ENCODE results near the gene NPAS2.

Gene NPAS2

DNA sequence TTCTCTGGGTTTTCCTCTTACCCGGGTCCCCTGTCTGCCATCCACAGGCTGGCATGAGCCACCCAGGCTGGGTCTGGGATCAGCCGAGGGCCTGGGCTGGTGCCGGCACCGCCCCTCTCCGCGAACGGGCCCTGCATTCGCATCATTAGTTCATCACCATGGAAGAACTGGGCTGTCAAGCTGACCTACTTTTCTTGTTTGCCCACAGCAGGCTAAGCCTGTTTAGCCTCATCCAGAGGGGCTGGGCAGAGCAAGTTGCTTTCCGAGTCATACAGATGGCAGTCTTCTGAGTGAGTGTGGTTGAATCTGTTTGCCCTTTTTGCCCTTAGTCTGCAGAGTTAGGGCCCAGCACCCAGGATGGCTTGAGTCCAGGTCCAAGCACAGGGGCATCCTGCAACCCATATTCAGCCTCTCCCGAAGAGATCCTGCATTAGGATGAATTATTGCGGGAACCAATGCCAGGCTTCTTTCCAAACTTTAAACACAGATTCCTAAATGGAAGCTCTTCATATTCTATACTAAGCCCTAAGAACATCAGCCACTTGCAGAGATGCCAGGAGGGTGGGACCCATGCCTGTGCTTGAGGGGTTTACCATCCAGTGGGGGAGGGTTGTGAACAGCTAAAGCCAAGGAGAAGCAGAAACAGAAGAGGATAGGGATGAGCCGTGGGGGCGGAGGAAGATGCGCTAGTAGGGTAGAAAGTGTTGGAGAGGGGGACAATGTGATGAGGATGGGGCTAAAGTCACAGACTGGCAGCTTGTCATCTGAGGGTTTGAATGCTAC lies 68.0 kb downstream of the NPAS2 start:
- no peak for DNase-seq

DNA sequence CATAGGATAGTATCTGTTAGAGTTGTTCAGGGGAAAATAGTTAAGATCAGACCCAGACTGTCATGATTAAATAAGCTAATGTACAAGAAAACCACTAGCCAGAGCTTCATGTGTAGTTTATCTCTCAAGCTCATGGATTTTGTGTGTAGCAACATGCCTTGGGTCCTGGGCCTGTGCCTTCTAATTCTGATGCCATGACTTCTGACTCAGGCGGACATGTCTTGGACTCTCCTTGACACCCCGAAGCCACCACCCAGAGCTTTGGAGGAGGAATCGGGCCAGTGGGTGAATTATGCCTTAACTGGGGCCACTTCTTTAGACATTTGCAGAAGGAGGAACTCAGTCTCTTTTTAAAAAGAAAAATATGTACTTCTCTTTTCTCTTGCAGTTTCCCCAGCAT lies 68.7 kb downstream of the NPAS2 start:
- DNase-seq, result no peak

DNA sequence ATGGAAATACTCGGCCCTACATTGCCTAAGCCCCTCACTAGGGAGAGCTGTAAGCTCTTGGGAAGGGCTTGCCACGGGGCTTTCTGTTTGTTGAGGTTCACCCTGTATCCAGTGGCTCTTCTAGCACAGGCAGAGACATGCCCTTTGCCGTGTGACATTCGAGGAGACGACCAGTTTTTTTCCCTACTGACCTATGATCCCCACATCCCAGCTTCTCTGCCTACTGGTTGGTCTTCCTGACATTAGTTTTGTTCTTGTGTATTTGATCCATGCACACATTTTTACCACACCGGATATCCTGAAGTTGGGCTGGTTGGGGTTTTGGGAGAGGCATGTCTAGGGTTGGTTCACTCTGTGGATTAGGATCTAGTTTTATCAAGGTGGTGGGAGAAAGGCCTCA lies 69.3 kb downstream of the NPAS2 start:
- no peak for DNase-seq

DNA sequence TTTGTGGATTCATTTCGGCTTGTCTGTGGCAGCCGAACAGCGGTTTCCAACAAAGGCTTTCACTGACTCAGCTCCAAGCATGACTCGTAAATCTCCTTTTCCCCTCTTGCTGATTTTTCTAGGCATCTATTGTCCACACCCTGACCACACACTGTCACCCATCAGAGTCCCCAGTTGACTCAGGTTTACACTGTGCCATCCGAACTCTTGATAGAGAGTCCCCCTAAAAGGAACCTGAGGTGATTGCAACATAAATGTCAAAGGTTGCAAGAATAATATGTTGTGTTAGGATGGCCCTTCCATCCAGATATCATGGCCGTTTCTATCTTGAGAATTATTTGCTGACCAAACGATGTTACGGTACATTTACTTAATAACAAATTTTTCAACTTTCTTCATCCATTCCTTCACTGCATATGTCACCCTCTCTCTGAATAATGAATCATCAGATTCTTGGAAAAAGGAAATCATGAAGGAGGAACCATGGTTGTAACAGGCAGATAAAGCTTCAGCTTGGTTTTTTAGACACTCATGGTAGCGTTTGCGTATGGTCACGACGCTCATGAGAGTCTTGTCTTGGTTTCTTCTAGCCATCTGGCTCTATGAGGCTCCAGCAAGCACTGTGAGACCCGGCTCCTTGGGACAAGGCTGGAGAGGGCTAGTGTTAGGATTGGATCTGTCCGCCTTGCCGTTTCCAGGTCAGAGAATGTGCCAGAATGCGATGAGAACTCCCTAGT lies 72.1 kb downstream of the NPAS2 start:
- no peak for DNase-seq

DNA sequence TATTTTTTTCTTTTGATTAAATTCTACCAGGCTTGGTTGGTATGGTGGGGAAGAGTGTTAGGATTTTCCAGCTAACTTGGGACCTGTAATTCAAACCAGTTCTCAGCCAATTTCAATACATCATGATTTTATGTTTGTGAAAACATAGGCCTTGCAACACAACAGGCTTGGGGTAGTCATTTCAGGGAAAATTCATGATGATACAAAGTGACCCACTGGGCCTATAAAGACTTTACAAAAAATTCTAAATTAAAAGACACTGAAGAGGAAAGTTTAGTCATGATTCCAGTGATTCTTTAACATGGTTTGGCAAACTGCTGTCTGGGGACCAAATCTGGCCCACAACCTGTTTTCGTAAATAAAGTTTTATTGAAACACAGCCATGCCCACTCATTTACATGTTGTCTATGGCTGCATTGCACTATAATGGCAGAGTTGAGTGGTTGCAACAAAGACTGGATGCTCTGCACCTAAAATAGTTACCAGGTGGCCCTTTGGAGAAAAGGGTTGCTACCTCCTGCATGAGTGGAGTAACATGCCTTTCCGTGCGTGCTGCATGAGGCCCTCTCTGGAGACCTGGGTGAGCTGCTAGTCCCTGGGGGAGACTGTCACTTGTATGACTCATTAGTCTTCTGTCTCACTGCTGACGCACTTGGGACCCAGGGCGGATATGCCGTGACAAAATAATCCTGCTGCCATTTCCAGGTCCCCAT lies 73.6 kb downstream of the NPAS2 start:
- no peak for DNase-seq

DNA sequence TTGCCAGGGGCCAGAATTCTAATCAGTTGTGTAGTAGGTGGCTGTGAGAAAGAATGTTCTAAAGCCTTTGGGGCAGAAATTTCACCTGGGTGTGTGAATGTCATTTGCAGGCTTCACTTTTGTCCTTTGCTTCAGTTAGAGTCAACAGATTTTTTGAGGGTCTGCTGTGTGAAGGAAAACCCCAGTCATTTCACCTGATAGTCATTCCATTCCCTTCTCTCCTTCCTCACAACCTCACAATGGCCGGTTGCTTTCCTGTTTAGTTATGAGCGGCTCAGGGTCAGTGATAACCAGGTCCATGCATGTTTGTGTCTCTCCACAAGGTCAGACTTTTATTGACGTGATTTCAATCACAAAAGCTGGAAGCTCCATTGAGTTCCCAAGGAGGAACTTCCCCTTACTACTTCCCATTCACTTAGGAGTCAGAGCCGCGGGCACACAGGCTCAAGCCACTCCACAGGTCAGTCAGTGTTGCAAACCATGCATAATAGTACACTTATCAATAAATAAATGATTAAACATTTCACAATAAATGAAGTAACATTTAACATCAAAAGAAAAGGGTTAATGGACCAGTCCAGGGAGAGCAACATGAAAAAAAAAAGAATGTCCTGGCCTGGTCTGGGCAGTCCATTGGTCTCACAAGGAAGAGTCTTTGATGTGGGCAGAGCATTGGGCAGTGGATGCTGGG lies 74.3 kb downstream of the NPAS2 start:
- no peak for DNase-seq

DNA sequence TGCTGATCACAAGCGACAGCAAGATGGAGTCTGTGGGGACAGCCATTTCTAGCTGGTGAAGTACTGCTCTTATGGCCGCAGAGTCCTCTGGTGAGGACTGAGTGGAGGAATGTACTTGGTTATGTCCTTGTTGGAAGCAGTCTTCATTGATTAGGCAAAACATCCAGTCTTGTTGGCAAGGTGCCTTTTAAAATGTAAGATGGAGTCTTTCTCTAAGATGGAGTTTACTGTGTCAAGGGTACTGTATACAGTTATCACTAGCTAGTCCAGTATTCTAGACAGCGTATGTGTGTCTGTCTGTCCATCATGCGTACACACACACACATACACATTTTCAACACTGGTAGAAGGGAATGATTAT lies 74.8 kb downstream of the NPAS2 start:
- DNase-seq, result no peak

DNA sequence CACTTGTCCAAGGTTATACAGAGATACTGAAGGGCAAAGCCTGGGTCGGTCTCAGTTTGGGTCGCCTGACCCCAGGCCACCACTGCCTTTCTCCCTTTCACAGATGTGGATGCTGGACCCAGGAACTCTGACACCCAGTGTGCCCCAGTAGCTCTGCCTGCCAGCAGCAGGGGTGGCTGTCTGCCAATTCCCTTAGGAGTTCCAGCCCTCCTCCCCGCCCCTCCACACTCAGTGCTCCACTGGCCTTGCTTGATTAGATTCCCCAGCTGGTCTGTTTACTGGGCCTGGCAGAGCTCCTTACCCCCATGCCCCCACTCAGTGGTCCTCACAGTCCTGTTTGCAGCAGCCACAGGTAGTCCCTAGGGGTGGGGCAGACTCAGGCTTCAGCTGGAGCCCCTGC lies 75.5 kb downstream of the NPAS2 start:
- DNase-seq, result no peak

DNA sequence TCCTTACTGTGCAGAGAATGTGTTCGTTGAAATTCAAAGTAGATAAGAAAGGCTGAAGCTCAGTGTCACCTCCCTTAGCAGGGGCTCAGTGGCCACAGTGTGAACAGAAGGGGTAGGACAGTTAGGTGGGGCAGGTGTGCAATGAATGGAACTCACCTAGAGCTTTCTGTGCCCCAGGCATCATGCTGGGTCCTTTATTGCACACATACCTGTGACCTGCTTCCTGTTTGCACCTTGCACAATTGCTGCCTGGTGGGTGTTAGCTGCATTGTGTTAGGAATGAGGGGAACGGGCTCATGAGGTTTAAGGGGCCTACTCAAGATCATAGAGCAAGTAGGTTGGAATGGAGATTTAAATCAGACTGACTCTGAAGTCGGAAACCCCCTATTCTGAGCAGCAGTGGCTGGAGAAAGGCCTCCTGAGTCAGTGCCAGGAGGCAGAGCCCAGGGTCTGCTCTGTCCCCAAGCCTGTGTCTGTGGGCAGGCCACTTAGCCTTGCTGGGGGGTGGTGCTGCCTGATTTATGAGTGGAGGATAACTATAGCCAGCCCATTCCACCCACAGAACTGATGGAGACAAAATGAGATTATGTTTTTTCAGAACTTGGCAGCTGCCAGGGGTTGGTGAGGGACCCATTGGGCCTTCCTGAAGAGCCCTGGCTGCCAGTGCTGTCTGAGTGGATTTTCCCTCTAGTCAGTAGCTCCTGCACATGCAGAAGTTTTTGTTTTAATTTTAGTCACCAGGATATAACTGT lies 76.2 kb downstream of the NPAS2 start:
- no peak for DNase-seq

DNA sequence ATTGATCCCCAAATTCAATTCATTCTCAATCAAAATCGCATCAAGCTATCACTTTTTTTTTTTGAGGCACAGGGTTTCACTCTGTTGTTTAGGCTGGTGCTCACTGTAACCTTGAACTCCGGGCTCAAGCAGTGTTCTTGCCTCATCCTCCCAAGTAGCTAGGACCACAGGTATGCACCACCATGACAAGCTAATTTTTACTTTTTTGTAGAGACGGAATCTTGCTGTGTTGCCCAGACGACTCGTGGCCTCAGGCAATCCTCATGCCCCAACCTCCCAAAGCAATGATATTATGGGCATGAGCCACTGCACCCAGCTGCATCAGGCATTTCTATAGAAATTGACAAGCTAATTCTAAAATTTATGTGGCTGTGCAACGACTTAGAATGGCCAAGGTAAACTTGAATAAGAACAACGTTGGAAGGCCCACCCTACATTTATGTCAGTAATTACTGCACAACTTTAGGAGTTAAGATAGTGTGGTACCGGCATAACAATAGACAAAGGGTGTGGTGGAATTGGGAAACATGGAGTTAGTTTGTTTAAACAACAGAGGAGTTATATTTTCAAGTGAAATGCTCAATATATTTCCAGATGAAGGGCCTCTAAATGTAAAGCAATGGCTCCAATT lies 78.2 kb downstream of the NPAS2 start:
- DNase-seq, result no peak

DNA sequence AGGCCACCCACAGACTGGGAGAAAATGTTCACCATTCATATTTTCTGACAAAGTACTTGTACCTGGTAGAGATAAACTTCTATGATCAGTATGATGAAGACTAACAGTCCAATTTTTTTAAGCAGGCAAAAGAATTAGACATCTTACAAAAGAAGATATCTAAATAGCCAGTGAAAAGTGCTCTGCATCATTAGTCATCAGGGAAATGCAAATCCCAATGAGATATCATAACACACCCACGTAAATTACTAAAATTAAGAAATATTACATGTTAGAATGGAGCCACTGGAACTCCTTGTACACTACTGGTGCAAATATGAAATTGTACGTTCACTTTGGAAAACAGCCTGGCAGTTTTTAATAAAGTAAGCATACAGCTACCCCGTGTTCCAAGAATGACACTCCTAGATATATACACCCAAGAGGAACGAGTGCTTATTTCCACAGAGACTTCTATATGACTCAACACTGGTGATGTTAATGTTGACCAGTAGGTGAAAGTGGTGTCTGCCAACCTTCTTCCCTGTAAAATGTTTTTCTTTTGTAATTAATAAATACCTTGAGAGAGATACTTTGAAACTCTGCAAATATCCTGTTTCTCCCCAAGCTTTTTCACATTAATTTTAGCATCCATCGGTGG lies 80.3 kb downstream of the NPAS2 start:
- no peak for DNase-seq

DNA sequence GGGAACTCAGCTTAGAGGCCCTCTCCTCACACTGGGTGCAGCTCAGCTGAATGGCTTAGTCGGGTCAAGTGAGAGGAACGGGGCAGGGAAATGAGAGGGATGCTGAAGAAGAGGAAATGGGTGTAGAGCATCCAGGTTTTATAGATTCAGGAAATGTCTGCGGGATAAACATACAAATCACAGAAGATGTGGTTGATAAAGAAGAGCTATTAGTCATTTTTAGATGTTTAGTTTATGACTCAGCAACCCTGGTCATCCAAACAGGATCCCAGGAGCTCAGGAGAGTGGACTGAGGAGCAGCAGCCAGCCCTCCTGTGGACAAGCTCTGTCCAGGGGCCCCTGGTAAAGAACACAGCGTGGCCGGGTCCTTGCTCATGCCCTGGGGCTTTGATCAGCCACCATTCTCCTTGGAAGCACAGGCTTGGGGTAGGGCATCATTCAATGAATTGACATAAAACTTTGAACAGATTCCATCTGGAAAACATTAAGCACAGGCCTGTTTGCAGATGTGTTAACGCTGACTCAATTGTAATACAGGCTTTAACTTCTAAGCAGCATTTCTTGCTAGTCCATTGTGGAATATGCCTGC lies 83.0 kb downstream of the NPAS2 start:
- no peak for DNase-seq

DNA sequence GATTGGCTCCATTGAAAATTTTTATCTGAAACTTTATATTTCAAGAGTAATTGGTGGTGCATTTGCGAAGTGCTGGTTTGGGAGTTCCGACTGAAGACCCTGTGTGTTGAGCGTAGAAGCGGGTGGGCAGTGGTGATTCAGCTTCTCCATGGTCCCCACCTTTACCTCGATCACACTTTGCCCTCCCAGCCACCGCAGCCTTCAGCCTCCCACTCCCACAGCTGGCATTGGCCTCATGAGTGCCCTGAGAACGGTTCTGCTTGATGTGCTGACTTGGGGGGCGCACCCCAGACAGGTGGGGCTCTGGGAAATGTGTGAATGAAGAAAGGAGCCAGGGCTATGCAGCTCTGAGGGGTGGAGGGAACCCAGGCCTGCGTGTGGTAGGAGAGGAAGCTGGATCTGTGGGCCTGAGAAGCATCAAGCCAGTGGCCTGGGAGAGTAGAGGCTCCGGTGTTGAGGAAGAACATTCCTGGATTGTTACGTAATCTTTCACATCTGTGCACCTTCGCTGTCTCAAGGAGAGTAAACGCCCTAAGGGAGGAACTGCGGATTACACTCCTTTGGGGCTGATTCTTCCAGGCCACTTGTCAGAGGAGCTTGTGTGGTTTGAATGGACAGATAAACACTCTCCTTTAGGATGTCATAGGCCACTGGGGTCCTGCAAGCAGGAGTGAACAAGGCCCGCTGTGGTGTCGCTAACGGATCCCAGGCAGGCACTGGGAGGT lies 83.8 kb downstream of the NPAS2 start:
- no peak for DNase-seq

DNA sequence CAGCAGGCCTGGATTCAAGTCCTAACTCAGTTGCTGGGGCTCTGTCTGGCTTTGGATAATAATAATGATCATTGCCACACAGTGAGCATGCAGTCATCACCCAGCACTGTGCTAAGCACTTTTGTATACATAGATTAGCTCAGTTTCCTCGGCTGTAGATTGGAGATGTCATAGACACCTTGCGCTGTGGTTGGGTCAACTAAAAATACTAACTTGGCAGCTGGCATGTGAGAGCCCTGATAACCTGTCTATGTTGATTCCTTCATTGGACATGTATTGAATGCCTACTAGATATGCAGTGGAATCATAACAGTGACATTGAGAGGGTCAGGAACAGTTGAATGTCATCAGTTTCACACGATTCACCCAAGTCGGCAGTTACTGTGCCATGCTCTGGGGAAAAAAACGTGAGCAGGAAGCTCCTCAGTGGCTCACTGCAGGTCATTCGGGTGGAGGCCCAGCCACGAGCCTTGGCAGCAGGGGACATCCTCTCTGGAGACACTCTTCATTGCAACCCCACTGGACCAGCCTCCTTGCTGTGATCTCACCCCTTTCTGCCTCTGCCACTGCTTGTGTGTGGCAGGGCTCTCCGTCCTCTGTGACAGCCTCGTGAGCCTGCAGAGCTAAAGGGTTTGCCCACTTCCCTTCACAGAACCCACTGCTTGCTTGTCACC lies 85.3 kb downstream of the NPAS2 start:
- DNase-seq, result no peak

DNA sequence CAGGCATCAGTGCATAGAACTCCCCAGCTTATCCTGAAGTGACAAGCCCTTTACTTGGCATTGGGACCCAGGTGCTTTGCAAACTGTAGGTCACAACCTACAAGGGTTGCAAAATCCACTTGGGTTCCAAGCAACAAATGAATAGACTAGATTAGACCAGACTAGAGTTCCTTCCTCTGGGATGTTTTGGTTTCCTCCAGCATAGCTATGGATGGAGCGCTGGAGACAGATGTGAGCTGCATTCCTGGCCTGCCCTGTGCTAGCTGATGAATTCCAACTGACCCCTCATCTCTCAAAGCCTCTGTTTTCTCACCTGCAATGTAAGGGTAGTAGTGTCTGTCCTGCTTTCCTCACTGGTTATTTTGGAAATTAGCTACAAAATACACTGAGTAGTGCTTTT lies 86.2 kb downstream of the NPAS2 start:
- no peak for DNase-seq

DNA sequence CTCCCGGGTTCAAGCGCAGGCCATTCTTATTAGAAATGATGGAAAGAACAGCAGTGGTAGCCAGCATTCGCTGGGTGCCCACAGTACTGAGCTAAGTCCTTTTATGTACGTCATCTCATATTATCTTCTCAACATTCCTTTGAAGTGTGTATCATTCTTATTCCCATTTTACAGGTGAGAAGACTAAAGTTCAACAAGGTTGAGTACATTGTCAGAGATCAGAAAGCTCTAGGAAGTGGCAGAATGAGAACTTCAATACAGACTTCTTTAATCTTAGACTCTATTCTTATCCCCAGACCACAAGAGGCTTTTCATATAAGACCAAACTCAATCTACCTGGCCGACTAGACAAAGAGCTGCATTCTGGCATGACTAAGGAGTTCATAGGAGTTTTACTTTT lies 86.7 kb downstream of the NPAS2 start:
- DNase-seq, result no peak

DNA sequence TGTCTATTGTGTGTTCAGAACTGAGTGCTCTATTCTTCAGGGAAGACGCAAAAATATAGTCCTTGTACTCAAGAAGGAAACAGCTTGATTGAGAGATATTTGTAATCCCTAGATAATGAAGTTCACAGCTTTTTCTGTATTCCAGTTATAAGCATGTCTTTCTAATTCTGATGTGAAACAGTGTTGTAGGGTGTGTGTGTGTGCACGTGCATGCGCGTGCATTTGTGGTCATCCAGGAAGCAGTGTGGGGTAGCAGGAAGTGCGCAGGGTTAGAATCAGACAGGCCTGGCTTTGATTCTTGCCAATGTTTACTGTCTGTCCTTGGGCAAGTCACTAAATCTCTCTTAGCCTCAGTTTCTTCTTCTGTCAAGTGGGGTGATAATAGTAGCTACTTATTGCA lies 87.9 kb downstream of the NPAS2 start:
- no peak for DNase-seq

DNA sequence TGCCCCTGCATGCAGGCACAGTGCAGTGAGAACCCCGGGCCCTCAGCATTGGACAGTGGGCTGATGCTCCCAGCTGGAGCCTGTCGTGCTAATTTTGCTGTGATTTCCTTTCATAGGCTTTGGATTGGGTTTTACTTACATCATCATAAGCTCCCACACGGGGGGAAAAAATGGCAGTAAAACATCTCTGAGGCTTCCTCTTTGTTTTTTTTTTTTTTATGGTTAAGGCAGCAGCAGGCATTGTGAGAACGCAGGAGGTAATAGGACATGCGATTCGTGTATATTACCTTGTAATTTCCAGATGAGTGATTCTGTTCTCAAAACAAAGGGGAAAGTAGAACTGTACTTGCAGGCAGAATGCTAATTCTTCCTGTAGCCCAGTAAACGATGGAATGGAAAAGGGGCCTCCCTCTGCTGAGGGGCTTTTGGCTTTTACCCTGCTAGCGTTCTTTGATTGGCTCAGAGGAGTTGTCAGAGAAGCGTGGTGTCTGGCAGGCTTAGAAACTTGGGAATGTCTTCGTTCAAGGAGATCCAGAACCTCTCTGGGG lies 89.7 kb downstream of the NPAS2 start:
- DNase-seq, result no peak

DNA sequence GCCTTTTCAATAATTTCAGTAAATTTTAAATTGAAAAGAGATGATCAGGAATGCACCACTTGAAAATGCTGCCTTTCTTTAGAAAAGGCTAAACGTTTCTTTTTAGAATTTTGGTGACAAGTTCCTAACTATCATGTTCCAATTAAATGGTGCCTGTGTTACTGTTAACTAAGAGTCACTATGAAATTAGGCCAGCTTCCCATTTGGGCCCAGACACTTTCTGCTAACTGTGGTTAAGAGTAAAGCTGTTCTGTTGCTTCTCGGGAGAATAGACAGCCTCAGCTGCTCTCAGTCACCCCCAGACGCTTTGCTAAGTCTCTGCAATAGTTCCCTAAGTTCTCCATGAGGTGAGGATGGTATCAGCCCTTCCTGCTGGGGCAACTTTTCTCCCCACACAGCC lies 90.2 kb downstream of the NPAS2 start:
- DNase-seq, result no peak

DNA sequence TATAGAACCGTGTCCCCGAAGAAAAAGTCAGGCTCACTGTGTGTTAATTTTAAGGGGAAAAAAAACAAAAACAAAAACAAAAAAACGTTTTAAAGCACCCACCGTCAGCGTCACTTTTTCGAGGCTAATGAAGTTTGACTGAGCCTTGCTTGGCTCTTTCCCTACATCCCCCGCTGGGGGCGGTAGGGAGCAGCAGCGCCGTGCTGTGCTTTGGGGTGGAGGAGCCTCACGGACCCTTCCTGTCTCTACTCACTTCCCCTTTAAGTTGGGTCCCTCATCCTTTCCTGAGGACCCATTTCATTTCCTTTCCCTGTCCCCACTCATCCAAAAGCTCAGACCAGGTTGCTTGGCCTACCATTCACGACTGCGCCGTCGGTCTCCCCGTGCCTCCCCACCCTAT lies 99.4 kb downstream of the NPAS2 start:
- no peak for DNase-seq

Measured in T-helper 9 cell (primary cell).